EH (cell line): Measurements from ENCODE around the gene SAE1.
"Not testable (repeated sequence)": the region's sequence is repeated elsewhere in the genome, so short reads cannot be mapped to it uniquely, and the experiment has no call there.

Source experiments
- DNase-seq: peaks from one replicate; pipeline ENCODE4 v3.0.0-alpha.2; 2015; ENCODE audit warnings: low read depth

The SAE1 gene

GRCh38 chr19:47240996-47241918 is 110.6 kb downstream of the SAE1 start:
- peak; percentile 78 for DNase-seq

- DNase-seq = no peak
Observed at GRCh38 chr19:47241919-47242577, 111.4 kb downstream of the SAE1 start.

- DNase-seq = no peak
Observed at GRCh38 chr19:47243364-47243775, 112.7 kb downstream of the SAE1 start.

- peak; percentile 98 for DNase-seq
Observed at GRCh38 chr19:47243776-47244547, 113.3 kb downstream of the SAE1 start.

GRCh38 chr19:47247308-47247990 is 116.8 kb downstream of the SAE1 start:
- peak; percentile 76 for DNase-seq

GRCh38 chr19:47253016-47253415 is 122.4 kb downstream of the SAE1 start:
- DNase-seq = not testable (repeated sequence)

- peak; percentile 95 for DNase-seq
Observed at GRCh38 chr19:47253467-47253881, 122.8 kb downstream of the SAE1 start.

- no peak for DNase-seq
Observed at GRCh38 chr19:47253970-47254369, 123.3 kb downstream of the SAE1 start.

- peak; percentile 95 for DNase-seq
Observed at GRCh38 chr19:47255879-47256692, 125.5 kb downstream of the SAE1 start, which contains the start of gene CCDC9. Gene CCDC9 (plus strand): TSS chr19:47256525. CDS start chr19:47258401, 1,876 bp downstream.

- peak; percentile 99 for DNase-seq
Observed at GRCh38 chr19:47256693-47257410, 126.2 kb downstream of the SAE1 start.

GRCh38 chr19:47257411-47258169 is 127.0 kb downstream of the SAE1 start:
- no peak for DNase-seq

- no peak for DNase-seq
Observed at GRCh38 chr19:47258434-47258833, 127.8 kb downstream of the SAE1 start.

GRCh38 chr19:47258895-47259555 is 128.4 kb downstream of the SAE1 start:
- no peak for DNase-seq
